NCI-H69 (cell line): Measurements from ENCODE around the gene TMEM106C.
A peak's percentile ranks its signal among the peaks of the same experiment; 100 is the strongest.

Experiments
- DNase-seq: peaks from one replicate; lab custom pipeline; 2025; lab: John Stamatoyannopoulos, UW

TMEM106C gene

GRCh38 chr12:47995981-47996401 lies 32.6 kb downstream of the TMEM106C start:
- no peak for DNase-seq

- peak; percentile 71 for DNase-seq
Measured at GRCh38 chr12:47997321-47997720, 33.9 kb downstream of the TMEM106C start.

- no peak for DNase-seq
Measured at GRCh38 chr12:47999816-48000215, 36.4 kb downstream of the TMEM106C start.

- DNase-seq = peak; percentile 71
Measured at GRCh38 chr12:48000878-48001504, 37.6 kb downstream of the TMEM106C start.

DNA sequence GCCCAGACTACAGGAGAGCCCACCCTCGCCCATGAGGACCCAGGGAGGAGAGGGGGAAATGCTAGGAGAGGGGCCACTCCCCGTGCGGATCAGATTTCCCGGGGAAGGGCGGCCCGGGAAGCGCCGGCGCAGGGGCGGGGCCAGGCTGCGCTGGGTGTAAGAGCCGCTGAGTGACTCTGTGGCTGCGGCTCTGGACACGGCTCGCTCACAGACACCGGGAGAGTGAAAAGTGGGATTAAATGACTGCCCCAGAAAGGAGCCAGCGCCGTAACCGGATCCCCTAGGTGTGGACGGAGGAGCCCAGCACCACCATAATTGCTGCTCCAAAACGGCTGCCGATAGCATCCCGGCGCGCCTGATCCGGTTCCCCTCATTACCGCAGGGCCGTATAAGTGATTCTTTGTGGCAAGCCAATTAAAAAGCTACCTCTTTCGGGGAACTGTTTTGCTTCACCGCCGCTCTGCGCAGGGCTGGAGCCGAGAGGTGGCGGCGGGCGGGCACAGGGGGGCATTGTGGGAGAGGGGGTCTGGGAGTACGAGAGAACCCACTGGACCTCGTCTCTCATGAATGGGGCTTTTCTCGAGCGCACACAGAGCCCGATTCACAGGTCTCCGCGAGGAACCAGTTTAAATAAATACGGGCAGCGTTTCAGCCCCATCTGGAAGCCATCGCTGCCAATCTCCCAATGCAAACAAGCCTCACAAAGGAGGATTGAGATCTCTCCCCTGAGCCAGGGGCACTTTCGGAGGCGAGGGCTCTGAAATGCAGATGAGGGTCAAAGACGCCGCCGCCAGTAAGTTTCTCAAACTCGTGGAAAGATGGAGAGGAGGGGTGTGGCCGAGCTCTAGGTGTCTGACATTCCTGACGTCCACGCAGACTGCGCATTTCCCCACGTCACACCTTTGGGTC lies 38.4 kb downstream of the TMEM106C start:
- peak; percentile 93 for DNase-seq

DNA sequence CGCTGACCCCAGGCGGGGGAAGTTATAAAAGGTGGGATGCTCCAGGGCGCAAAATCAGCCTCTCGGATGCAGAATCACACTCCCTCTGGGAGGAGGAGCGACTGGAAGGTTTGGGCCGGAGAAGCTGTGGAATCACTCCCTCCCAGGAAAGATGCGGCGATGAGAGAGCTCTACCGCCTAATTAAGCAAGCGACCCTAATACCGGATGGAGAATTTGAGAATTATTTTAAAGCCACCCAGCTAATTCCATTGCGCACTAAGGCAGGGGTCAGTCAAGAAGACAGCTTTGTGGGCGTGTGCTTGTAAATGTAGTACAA lies 39.0 kb downstream of the TMEM106C start:
- no peak for DNase-seq

DNA sequence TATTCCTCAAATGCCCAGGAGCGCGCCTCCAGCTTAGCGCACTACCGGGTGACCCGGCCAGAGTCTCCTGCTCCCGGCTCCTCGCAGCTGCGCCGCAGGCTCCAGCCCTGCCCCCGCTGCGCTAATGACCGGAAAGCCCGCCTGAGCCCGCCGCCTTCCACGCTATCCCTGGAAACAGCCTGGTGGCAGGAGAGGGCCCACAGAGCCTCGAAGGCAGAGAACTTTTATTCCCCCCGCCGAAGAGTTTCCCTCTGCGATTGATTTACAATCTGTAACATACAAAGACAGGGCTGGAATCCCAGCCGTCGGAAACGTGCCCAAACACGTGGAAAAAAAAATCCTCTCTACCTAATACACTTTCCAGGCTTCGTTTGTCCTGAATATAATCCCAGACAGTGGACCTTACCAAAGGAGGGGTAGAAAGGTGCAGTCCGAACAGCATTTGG lies 39.4 kb downstream of the TMEM106C start:
- peak; percentile 91 for DNase-seq

DNA sequence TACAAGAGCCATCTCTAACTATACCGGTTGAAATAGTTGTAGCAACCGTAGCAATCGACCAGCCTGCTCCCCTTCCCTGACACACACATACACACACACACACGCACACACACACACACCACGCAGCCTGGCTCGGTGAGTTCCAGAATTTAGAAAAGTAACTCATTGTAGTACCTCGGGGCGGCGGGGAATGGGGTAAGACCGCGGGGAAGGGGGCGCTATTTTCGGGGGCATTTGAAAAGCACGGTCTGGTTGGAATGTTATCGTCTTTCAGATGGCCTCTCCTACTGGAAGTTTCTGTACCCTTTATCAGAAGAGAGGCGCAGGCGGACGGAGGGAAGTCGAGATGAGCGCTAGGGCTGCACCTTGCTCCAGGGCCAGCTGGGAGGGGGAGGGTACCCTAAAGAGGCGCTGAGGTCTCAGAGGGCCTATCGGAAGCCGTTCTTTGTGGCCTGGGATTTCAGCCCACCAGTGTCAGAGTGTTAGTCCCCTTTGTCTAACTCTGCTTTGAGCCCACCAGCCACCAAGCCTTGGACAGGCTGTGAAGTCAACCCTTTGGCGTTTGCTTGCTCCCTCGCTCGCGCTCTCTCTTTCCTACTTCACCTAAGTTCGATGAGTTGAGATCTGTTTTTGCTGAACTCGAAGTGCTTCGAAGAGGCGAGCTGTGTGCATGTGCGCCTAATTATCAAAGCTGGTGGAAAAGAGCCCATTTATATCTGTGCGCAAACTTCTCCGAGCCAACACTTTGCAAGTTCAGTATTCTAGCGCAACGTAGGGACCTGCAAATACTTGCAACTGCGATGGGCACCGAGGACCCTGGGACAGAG lies 40.0 kb downstream of the TMEM106C start:
- DNase-seq = peak; percentile 82

DNA sequence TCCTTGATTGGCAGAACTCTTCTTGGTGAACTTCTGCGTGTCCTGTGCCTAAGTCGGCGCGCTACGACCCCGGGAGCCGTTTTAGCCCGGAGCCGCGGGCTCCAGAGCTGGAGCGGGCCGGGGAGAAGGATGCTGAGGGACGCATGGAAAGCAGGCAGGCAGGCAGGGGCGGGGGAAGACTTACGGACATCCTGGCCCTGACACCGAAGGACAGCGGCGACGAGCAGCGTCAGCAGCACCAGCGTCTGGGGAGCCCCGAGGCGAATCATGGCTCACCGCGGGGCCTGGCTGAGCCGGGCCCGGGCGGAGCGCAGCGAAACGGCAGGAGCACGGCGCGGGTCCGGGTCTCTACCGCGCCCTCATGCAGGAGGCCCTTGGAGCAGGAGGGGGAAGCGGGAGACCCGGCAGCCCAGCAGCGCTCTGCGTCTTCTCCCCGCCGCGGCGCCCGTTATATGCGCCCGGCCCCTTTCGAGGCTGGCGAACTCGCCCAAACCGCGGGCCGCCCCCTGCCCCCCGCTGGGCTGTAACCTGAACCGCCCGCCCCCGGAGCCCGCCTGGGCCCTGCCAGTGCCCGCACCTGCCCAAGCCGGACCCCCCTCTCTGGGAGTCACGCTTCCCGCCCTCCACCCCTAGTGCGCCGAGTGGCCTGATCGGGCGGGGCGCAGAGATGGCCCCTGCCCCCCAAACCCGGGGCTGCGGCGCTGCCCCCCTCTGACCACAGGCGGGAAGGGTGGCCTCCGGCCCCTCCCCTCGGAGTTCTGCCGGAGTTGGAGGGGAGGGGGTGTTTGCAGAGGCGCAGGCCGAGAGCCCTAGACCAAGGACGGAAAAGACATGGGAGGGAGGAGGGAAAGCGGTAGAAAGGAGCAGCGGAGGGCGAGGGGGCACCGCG lies 40.9 kb downstream of the TMEM106C start, which contains the start of gene COL2A1:
TSS of gene COL2A1 (minus strand) at position 424 of the 889 bp plus-strand sequence. CDS start at position 269, 155 bp downstream.
- DNase-seq = peak; percentile 98

DNA sequence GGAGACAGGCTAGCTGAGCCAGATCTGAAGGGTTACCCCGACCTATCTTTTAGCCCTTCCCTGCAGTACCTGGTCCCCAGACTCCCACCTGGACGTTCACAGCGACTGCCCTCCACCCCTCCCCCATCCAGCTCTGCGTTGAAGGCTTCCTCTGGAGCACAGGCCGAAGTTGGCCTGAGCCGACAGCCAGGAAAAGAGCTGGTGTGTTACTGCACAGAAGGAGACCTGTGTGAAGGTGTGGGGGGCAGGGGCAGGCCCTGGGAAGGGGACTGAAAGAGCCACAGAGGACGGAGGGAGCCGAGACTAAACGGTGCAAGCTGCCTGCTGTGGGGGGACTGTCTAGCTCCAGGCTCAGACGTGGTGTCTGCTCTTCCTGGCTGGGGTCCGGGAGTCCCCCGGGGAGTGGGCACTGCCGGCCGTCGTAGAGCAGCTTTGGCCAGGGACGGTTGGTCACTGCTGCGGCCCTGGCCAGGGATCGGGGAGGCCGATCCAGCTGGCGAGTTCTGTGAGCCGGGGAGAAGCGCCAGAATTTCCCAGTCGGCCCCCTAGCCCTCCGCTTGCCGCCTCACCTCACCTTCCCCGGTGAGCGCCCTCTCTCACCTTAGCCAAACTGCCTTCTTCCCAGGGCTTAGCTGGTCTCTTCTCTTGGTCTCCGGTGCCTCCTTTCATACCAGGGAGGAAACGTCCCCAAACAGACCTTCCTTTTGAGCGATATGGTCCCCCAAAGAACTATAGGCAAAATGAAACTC lies 41.8 kb downstream of the TMEM106C start:
- DNase-seq = peak; percentile 92

DNA sequence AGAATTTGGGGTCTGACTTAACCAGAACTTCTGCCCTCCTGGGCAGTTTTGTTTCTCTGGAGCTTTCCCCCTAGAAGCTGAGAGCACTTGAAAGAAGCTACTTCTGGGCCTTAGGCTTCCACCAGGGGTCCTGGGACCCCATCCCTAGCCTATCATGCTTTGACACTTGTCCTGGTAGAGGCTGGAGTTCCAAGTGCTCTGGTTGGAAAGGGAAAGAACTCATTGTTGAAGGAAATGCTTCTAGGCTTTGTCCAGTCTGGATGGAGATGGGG lies 42.3 kb downstream of the TMEM106C start:
- no peak for DNase-seq

- no peak for DNase-seq
Measured at GRCh38 chr12:48007206-48007605, 43.8 kb downstream of the TMEM106C start.

GRCh38 chr12:48008349-48008748 lies 45.0 kb downstream of the TMEM106C start:
- DNase-seq = no peak

DNA sequence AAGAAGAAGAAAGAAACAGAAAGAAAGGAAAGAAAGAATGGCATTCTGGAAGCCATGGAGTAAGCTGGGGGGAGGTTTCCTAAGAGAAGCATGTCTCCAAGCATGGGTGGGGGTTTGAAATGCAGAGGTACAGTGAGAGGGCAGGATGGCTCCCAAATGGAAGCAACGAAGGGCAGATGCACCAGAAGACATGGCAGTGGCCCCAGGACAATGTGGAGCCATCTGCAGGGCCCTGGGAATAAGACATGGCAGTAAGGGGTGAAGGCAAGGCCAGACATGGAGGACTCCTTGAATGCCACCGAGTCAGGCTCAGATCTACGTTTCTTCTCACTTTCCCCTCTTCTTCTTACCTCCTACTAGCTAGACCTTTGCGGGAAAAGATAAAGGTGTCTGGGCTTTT lies 45.6 kb downstream of the TMEM106C start:
- DNase-seq = no peak

DNA sequence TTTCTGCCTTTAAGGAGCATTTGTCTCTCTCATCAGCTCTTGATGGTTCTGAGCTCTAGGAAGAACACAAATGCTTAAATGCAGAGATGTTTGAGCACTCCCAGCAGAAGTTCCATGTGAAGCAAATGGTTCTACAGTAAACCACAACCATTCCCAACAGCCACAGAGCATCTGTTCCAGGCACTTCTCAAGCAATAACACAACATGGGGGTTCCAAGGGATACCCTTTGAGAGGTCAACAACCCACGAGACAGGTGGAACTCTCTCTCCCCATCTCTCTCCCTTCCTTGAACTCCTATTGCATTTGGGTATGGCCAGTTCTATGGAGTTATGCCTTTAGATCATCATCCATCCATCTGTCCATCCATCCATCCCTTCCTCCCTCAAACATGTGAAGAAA lies 46.1 kb downstream of the TMEM106C start:
- no peak for DNase-seq

DNA sequence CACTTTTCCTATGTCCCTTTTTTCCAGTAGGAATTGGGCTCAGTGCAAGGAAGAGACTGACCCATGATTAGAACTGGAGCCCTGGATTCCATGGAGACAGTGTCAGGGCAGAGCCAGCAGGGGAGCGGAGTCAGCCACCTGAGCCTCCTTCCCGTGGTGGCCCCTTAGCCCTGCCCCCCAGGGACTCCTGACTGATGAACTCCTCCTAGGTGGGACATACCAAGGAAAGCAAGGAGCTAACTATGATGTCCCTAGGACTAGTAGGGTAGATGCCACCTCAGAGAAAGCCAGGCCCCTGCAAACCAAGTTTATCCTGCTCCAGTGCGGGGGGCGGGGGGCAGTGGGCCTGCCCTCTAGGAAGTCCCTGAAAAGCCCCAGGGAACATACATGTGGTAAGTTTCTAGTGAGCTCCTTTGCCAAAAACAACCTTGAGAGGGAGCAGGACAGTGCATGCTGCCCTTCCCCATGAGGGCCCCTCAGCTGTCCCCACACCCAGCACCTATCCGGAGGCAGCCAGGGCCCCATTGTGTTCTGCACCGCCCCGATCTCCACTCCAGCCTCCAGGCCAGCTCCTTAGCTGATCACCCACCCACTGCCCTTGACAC lies 47.1 kb downstream of the TMEM106C start:
- DNase-seq = peak; percentile 22

DNA sequence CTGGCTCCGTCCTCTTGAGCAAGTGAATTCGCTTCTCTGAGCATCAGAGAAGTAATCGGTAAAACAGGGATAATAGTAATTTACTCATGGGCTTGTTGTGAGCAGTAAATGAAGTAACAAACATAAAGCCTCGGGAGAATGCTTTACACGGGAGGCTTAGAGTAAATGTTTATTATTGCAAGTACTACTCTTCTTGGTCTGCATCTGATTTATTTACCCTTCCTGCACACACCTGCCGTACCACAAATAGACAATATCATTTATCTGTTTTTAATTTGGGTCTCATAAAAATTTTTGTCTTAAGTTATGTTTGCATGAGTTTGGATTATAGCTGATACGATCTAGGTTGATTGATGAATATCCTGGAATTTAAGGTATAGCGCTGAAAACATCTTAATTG lies 48.7 kb downstream of the TMEM106C start:
- DNase-seq = no peak

GRCh38 chr12:48013287-48013686 lies 49.9 kb downstream of the TMEM106C start:
- no peak for DNase-seq

DNA sequence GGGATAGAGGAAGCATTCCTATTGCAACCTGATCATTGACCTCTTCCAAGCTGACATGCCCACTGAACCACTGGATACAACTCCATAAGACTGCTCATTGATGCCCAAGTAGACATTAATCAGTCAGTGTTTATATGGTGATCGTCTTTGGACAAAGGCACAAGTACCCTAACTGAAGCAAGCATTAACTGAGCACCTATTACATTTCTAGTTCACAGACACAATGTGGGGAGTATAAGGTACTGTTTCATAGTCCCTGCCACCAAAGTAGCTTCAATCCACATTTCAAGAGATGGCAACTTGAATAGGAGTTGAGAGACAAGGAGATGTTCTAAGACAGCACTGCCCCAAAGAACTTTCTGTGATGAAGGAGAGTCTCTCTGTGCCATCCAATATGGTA lies 51.7 kb downstream of the TMEM106C start:
- no peak for DNase-seq

DNA sequence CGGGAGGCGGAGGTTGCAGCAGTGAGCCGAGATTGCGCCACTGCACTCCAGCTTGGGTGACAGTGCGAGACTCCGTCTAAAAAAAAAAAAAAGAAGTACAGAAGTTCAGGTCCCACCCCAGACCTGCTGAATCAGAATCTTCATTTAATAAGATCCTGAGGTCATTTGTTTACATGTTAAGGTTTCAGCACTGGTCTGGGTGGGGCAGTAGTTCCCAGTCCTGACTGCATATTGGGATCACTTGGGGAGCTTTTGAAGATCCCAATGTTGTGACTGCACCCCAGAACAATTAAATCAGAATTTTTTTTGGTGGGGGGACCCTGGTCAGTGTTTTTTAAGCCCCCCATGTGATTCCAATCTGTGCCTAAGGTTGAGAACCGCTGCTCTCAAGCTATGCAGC lies 52.6 kb downstream of the TMEM106C start:
- DNase-seq = no peak
